Left renal cortex interstitium (tissue), 4 donors: Measurements from ENCODE around the gene KRT15. TPM values are rescaled to one million over a fixed set of nuclear protein-coding genes. Genes with fewer than 3 reads are reported as not detected.

Experiments
- DNase-seq, 4 donors: peaks; one replicate each; pipeline ENCODE4 v3.0.0-alpha.2; 2013; ENCODE audit warnings: low read depth in 4 of 4, low spot score in 2 of 4, missing footprints in 1 of 4
- polyA plus RNA-seq, 4 donors: library from polyadenylated mRNA; unstranded; fragments of 120-200 nt; gene quantifications; one replicate each; pipeline ENCODE4 v1.2.1, GENCODE V29; 2013; ENCODE audit not compliant: insufficient read length in 4 of 4

The KRT15 gene
- 1 to 10 TPM in 2 of 4 donors, under 1 TPM in 2; 0.49 to 2.6 (median 1.2) TPM for polyA plus RNA-seq

GRCh38 chr17:41518789-41519449 is at the start of gene KRT15:
Gene KRT15, minus strand, starts transcription at chr17:41518890. Its CDS starts 63 bp downstream, at chr17:41518827.
- no peak for DNase-seq

DNA sequence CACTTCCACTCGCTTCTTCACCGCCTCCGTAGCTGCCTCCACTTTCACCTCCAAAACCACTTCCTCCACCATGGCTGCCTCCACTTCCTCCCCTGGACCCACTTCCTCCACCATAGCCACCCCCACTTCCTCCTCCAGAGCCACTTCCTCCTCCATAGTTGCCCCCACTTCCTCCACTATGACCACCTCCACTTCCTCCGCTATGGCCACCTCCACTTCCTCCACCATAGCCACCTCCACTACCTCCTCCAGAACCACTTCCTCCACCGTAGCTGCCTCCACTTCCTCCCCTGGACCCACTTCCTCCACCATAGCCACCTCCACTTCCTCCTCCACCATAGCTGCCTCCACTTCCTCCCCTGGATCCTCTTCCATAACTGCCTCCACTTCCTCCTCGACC is 48.6 kb upstream of the KRT15 start:
- no peak for DNase-seq

- DNase-seq: no peak
Observed at GRCh38 chr17:41565338-41565737, 46.6 kb upstream of the KRT15 start.

GRCh38 chr17:41563607-41564170 is 45.0 kb upstream of the KRT15 start:
- DNase-seq: no peak

- no peak for DNase-seq
Observed at GRCh38 chr17:41561554-41561953, 42.9 kb upstream of the KRT15 start.

DNA sequence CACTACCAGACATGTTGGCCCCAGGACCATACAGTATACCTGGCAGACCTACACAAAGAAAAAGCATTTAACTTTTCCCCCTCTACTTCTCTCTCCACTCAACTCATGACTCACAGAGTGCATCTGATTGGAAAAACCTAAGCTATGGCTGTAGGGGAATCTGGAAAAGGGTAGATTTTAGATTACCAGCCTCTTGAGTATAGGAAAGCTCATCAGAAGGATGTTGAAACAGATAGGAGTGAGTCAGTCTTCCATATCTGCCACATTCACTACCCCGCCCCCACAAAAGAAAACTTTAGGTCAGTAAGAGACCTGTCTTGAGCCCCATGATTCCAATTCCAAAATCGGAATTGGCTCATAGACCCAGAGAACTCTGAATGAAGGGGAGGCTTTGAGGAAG is 40.9 kb upstream of the KRT15 start:
- no peak for DNase-seq

- DNase-seq: no peak
Observed at GRCh38 chr17:41556931-41557330, 38.2 kb upstream of the KRT15 start.

GRCh38 chr17:41556306-41556705 is 37.6 kb upstream of the KRT15 start:
- no peak for DNase-seq

DNA sequence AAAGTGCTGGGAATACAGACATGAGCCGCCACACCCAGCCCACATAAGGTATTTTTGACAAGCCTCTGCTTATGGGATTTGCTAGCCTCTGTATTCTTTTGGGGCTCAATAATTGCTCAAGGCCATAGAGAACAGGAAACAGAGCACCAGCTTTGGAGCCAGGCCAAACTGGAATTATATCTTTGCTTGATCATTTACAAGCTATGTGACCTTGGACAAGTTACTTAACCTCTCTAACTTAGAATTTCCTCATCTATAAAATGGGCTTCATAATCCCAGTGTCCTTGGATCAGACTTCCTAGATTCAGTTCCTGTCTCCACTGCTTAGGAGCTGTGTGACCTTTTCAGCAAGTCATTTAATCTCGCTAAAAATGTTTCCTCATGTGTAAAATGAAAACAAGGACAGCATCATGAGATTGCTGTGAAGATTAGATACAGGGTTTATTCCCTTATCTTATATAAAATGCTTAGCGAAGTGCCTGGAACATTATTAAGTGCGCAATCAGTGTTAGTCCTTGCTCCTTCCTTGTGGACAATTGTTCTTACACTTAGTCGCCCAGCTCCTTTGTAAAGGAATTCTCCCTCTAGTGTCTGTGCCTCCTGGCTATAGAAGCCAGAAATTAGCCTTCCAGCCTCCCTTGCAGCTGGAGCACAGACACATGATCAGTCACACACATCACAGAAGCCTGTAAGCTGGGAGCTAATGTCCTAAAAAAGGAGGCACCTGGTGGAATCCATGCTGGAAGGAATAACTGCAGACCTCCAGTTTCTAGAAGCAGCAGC is 36.6 kb upstream of the KRT15 start:
- DNase-seq: no peak

- no peak for DNase-seq
Observed at GRCh38 chr17:41553987-41554680, 35.4 kb upstream of the KRT15 start.

- no peak for DNase-seq
Observed at GRCh38 chr17:41553176-41553575, 34.5 kb upstream of the KRT15 start.

GRCh38 chr17:41552455-41552854 is 33.8 kb upstream of the KRT15 start:
- DNase-seq: no peak

DNA sequence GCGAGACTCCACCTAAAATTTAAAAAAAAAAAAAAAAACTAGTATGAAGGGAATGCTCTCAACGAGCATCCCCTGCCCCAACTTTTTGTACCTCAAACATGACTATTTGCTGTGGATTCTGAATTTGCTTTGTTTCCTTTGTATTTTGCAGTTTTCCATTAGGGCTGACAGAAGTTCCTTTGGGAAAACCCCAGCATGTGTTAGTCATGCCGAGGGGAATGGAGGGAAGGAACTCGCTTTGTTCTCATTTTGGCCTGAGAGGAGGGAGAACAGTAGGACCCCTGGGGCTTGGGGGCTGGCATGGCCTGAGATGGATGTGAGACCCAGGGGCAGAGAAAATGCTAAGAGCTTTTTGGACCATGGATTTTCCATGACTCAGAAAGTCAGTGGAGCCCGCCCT is 32.7 kb upstream of the KRT15 start:
- no peak for DNase-seq

GRCh38 chr17:41549596-41550039 is 30.9 kb upstream of the KRT15 start:
- DNase-seq: no peak

GRCh38 chr17:41548844-41549595 is 30.3 kb upstream of the KRT15 start:
- peak in 3 of 4 donors; percentile 66 to 79 (median 77) for DNase-seq

GRCh38 chr17:41547921-41548843 is 29.5 kb upstream of the KRT15 start:
- no peak for DNase-seq

- no peak for DNase-seq
Observed at GRCh38 chr17:41547378-41547841, 28.7 kb upstream of the KRT15 start.

GRCh38 chr17:41546819-41547218 is 28.1 kb upstream of the KRT15 start:
- no peak for DNase-seq

DNA sequence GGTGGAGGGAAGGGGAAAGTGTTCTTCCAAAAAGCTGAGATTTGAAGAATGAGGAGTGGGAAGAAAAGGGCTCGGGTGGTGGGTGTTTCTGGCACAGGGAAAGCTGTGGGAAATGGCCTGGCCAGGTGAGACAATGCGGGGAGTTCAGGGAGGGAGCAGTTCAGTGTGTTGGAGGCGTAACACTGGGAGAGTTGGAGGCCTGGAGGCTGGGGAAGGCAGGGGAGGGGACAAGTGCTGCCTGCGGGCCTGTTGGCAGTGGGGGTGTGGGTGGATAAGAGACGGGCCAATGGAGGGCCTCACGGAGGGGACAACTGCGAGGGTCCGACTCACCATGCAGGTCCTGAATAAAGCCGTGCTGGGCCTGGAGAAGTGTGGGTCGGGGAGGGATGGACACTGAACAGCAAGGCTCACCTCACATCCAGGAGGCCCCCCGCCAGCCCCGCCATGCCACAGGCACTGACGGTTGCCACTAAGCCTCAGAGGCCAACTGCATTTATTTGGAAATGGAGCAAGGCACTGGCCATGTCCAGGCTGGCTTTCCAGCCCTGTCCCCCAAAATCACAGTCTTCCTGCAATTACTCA is 27.2 kb upstream of the KRT15 start:
- no peak for DNase-seq
